Measurements from ENCODE around the gene SYPL1.

DNA sequence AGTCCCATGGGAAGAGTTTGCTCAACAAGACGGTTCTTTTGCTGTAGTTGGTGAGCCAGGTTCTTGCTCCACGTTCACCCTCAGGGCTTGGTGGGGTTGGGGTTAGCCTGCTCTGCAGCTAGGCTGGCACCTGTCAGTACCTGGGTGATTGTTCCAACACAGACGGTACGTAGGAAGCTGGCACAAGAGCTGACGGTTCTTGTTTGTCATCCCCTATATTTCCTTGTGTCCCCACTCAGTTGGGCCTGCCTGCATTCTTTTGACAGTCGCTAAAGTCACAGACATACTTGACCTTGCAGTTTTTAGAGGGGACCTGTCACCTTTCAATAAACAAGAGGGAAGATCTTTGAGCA, 40.2 kb upstream of the SYPL1 start:
- TF ChIP-seq, protein P1, sequence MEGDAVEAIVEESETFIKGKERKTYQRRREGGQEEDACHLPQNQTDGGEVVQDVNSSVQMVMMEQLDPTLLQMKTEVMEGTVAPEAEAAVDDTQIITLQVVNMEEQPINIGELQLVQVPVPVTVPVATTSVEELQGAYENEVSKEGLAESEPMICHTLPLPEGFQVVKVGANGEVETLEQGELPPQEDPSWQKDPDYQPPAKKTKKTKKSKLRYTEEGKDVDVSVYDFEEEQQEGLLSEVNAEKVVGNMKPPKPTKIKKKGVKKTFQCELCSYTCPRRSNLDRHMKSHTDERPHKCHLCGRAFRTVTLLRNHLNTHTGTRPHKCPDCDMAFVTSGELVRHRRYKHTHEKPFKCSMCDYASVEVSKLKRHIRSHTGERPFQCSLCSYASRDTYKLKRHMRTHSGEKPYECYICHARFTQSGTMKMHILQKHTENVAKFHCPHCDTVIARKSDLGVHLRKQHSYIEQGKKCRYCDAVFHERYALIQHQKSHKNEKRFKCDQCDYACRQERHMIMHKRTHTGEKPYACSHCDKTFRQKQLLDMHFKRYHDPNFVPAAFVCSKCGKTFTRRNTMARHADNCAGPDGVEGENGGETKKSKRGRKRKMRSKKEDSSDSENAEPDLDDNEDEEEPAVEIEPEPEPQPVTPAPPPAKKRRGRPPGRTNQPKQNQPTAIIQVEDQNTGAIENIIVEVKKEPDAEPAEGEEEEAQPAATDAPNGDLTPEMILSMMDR (IDR thresholded peaks at IDR 0.05; ENCODE audit: insufficient read depth, low read depth, low read length): no peak
- no peak for TF ChIP-seq EZH2 (IDR thresholded peaks at IDR 0.05; ENCODE audit: insufficient read depth, low read length)

All from astrocyte (in vitro differentiated cells and primary cell).